GM19239 (cell line): Measurements from ENCODE around the gene BICD1.
"Not testable (repeated sequence)": the region's sequence is repeated elsewhere in the genome, so short reads cannot be mapped to it uniquely, and the experiment has no call there.

ENCODE experiments used
- DNase-seq: peaks from one replicate; pipeline ENCODE4 v3.0.0; 2011; ENCODE audit warnings: low spot score; ENCODE audit not compliant: insufficient read length
- FAIRE-seq: peaks from 2 replicates; lab custom pipeline; 2011; peaks lifted over from hg19 to GRCh38; lab: Jason Lieb, UNC

BICD1 gene

DNA sequence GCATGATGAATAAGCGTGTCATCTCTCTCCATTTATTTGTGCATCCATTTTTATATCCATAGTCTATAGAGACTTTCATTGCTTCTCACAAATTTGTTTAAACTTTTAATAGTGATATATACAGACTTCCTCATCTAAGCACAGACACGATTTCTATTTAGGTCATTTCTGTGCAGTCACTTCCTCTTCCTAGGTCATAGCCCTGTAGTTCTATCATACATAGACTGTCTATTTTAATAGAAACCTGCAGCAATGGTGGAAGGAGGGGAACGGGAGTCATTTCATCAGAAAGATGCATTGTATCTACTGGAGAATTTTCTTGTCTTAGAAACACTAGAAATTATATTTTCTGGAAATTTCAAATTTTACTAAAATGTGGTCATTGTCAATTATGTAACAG is 159.3 kb downstream of the BICD1 start:
- FAIRE-seq (peak; percentile 73), DNase-seq (no peak)

GRCh38 chr12:32266756-32267155 is 160.1 kb downstream of the BICD1 start:
- FAIRE-seq (no peak), DNase-seq (no peak)

- no peak for DNase-seq
Observed at GRCh38 chr12:32270818-32271710, 164.4 kb downstream of the BICD1 start.

GRCh38 chr12:32272465-32272864 is 165.8 kb downstream of the BICD1 start:
- FAIRE-seq, result no peak
- no peak for DNase-seq

More at GRCh38 chr12:32270818-32271710, 164.4 kb downstream of the BICD1 start:
- FAIRE-seq, result peak; percentile 40

GRCh38 chr12:32273063-32273522 is 166.4 kb downstream of the BICD1 start:
- FAIRE-seq (peak; percentile 91), DNase-seq (no peak)

DNA sequence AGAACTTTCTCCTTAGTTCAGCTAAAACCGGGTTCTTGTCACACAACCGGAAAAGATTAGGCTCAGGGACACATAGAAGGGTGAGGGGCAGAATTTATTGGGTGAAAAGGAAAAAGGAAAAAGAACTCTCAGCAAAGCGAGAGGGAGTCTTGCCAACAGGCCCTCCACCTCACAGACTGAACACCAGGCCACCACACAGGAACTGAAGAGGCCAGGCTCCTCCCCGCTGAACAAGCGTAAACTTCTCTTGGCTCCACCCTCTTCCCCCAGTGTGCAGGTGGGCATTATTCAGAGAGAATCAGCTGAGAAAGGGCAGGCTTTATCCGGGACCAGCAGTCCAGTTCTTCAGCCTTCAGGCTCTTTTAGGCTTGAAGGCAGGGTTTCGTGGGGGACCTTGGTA is 167.1 kb downstream of the BICD1 start:
- DNase-seq (peak; percentile 44), FAIRE-seq (peak; percentile 96)

GRCh38 chr12:32274665-32275064 is 168.0 kb downstream of the BICD1 start:
- DNase-seq (no peak), FAIRE-seq (no peak)

- FAIRE-seq, DNase-seq: not testable (repeated sequence)
Observed at GRCh38 chr12:32275520-32275919, 168.9 kb downstream of the BICD1 start.

DNA sequence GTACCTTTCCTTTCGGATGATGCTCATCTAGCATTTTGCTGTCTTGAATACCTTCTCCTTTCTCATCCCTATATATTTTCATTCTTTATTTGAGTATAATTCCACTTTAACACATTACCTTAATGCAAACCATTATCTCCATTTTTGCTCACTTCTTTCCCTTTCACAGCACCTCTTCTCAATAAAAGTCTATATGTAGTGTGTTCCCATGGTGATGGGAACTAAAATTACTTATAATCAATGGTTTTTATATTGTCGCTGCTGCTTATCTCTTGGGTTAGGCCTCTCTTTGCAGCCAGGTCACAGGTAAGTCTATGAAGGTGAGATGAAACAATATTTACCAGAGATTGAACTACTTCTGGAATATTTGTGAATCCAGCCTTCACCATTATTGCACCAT is 171.1 kb downstream of the BICD1 start:
- DNase-seq (no peak), FAIRE-seq (no peak)

DNA sequence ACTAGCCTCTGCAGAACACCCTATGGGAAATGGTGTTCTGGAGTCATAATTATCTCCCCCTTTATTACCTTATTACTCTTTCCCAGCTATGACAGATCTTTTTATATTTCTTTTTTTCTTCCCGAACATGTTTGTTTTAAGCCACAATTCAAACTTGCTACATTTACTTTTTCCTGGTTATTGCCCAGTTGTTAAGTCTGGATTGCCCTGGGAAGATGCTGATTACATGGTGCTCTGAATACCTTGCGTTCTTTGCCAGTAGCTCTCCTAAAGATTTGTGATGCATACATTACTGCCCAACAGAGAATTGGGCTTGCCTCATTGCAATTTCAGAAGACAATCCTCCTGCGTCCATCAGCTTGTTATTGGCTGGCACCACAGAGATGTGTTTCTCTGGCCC is 174.5 kb downstream of the BICD1 start:
- DNase-seq, result no peak
- no peak for FAIRE-seq

- DNase-seq (no peak), FAIRE-seq (no peak)
Observed at GRCh38 chr12:32284561-32284960, 177.9 kb downstream of the BICD1 start.

- no peak for FAIRE-seq
- DNase-seq, result no peak
Observed at GRCh38 chr12:32285021-32285420, 178.4 kb downstream of the BICD1 start.

- FAIRE-seq (no peak), DNase-seq (no peak)
Observed at GRCh38 chr12:32285489-32285888, 178.8 kb downstream of the BICD1 start.

- FAIRE-seq (no peak), DNase-seq (no peak)
Observed at GRCh38 chr12:32290411-32290810, 183.8 kb downstream of the BICD1 start.

- no peak for FAIRE-seq
- DNase-seq, result no peak
Observed at GRCh38 chr12:32292151-32292550, 185.5 kb downstream of the BICD1 start.

DNA sequence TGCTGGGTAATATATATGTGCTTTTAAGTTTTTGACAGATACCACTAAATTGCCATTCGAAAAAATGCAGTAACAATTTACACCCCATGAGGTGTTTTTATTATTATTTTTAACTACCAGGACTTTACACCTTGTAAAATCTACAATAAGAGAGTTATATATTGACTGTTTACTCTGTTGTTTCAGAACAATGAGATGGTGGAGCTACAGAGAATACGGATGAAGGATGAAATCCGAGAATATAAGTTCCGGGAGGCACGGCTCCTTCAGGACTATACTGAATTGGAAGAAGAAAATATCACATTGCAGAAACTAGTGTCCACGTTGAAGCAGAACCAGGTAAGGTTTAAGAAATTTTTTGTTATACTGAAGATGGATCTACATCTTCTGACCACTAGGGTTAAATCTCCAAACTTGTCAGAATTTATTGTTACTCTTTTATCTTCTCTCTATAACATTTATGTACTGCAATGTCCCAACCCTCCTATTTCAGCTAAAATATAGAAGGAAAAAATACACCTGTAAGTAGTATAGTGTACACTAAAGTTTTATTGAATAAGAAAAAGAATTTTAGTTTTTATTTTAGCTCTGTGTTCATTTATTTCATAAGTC is 187.3 kb downstream of the BICD1 start:
- DNase-seq (no peak), FAIRE-seq (peak; percentile 62)

DNA sequence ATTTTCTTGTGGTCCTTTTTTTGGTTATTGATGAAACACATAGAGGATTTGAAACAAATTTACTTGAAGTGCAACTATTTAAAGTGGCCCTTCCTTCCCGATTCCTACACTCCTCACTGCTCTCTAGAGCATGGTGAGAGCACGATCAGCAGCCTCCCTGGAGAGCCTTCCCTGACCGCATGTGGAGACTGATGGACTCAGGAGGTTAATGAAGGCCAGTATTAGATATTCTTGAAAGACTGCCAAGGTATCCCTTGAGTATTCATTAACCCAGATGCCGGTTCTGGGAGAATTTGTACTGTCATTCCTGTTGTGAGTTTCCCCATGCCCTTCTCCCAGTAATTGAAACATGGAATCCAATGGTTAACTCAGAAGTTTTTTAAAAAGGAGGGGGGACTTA is 189.9 kb downstream of the BICD1 start:
- DNase-seq, result no peak
- FAIRE-seq, result no peak

GRCh38 chr12:32298917-32299316 is 192.3 kb downstream of the BICD1 start:
- no peak for FAIRE-seq
- DNase-seq, result no peak

- FAIRE-seq (no peak), DNase-seq (no peak)
Observed at GRCh38 chr12:32301216-32301615, 194.6 kb downstream of the BICD1 start.

DNA sequence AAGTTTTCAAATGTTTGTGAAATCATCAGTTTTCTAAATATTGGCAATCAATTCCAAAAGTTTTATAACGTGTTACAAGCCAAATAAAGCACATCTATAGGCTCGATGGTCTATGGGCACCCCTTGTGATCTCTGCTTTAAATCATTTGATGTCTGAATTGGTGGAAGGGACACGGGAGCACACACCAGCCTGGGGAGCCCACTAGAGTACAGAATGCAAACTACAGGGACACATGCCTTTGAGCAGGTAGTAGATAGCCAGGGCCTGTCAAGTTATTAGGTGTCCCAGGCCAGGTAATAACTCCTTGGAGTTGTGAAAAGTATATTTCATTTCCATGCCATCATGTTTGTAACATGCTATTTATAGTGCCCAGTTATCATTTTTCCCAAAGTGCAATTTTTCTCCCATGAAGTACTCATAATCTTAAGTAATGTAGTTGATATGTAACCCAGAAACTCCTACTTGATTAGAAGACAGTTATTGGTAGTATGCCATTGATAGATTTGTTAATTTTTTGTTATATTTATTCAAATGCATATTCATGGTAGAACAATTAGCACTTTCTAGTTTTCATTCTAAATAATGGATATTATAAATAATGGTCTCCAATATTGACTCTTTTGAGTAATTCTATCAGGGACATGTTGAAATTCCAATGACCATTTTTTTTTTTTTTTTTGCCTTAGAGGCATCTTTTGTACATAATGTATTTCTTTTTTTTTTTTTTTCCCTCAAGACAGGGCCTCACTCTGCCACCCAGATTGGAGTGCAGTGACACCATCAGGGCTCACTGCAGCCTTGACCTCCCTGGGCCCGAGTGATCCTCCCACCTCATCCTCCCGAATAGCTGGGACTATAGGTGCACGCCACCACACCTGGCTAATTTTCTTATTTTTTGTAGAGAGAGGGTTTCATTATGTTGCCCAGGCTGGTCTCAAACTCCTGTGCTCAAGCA is 195.8 kb downstream of the BICD1 start:
- FAIRE-seq, result peak; percentile 73
- peak; percentile 30 for DNase-seq
